Renal cortex interstitium (tissue), 11 donors: ENCODE results near the gene CDH18. TPM values are rescaled to one million over a fixed set of nuclear protein-coding genes. Genes with fewer than 3 reads are reported as not detected.

Experiments
- DNase-seq, 11 donors: peaks; one replicate each; pipeline ENCODE4 v3.0.0-alpha.2; 2013; ENCODE audit warnings: low read depth in 9 of 11, low spot score in 4 of 11; ENCODE audit errors: extremely low read depth in 1 of 11
- polyA plus RNA-seq, 3 donors: library from polyadenylated mRNA; unstranded; fragments of 120-200 nt; gene quantifications; one replicate each; pipeline ENCODE4 v1.2.1, GENCODE V29; 2013; ENCODE audit not compliant: insufficient read length in 3 of 3

The CDH18 gene
- polyA plus RNA-seq, 3 donors = 0.55 to 1.5 (median 1.0) TPM

- DNase-seq = no peak
Measured at GRCh38 chr5:19534751-19535150, 453.2 kb downstream of the CDH18 start.

- no peak for DNase-seq
Measured at GRCh38 chr5:19532936-19533335, 455.1 kb downstream of the CDH18 start.

GRCh38 chr5:19531374-19531952 is 456.5 kb downstream of the CDH18 start:
- no peak for DNase-seq

GRCh38 chr5:19519448-19519847 is 468.6 kb downstream of the CDH18 start:
- no peak for DNase-seq

GRCh38 chr5:19498852-19499251 is 489.1 kb downstream of the CDH18 start:
- DNase-seq = no peak

- no peak for DNase-seq
Measured at GRCh38 chr5:19497229-19497815, 490.7 kb downstream of the CDH18 start.

GRCh38 chr5:19496056-19496455 is 491.9 kb downstream of the CDH18 start:
- DNase-seq = no peak

GRCh38 chr5:19492861-19493260 is 495.1 kb downstream of the CDH18 start:
- DNase-seq = no peak

- no peak for DNase-seq
Measured at GRCh38 chr5:19488786-19489185, 499.2 kb downstream of the CDH18 start.

GRCh38 chr5:19487480-19487879 is 500.5 kb downstream of the CDH18 start:
- no peak for DNase-seq

- no peak for DNase-seq
Measured at GRCh38 chr5:19479562-19479961, 508.4 kb downstream of the CDH18 start.

GRCh38 chr5:19462019-19462418 is 526.0 kb downstream of the CDH18 start:
- no peak for DNase-seq

GRCh38 chr5:19424506-19424905 is 563.5 kb downstream of the CDH18 start:
- no peak for DNase-seq
